OCI-LY1 (cell line): ENCODE results near the gene MAP3K7CL.

Experiments
- CTCF ChIP-seq: fragments of 200-600 bp; sonication (generic), shearing (Covaris generic); IDR thresholded peaks from 2 replicates; pipeline ENCODE4 v1.5.1; 2017; ENCODE audit warnings: mild to moderate bottlenecking, antibody characterized with exemption, low read length, moderate library complexity, mixed read lengths
- EZH2 ChIP-seq: fragments of 200-600 bp; sonication (generic), shearing (Covaris generic); IDR thresholded peaks from 2 replicates; pipeline ENCODE4 v1.8.0; 2017; ENCODE audit warnings: borderline replicate concordance, mixed run types, mild to moderate bottlenecking, antibody characterized with exemption, low read length, moderate library complexity, mixed read lengths

GRCh38 chr21:29166323-29166722 lies 35.9 kb downstream of the MAP3K7CL start:
- TF ChIP-seq CTCF (no peak), EZH2 (no peak)
